ENCODE measurements around the gene KRTAP10-2.

Gene KRTAP10-2

GRCh38 chr21:44596068-44596725, 44.9 kb upstream of the KRTAP10-2 start:
- H3K36me3 ChIP-seq (ENCODE audit: low read depth), result no peaks in the 10 kb centered on the region
- TF ChIP-seq CTCF (IDR thresholded peaks at IDR 0.05; ENCODE audit: poor library complexity, severe bottlenecking), result no peak
- no peak overlapping the region for H3K4me3 ChIP-seq (ENCODE audit: severe bottlenecking)
- DNase-seq (ENCODE audit: low spot score) (peak; percentile 38), ATAC-seq (ENCODE audit: low read depth) (peak; percentile 84)
- H3K27ac ChIP-seq (ENCODE audit: poor library complexity, severe bottlenecking), result no peak overlapping the region
- H3K4me1 ChIP-seq (ENCODE audit: insufficient read depth, poor library complexity, severe bottlenecking), result no peaks in the 10 kb centered on the region
- no peaks in the 10 kb centered on the region for H3K9me3 ChIP-seq (ENCODE audit: severe bottlenecking)
- H3K27me3 ChIP-seq (ENCODE audit: insufficient read depth, poor library complexity, severe bottlenecking), result no peaks in the 10 kb centered on the region

- no peaks in the 10 kb centered on the region for H3K27me3 ChIP-seq (ENCODE audit: insufficient read depth, poor library complexity, severe bottlenecking)
These were observed 44.2 kb upstream of the KRTAP10-2 start for GRCh38 chr21:44595524-44595923.

DNA sequence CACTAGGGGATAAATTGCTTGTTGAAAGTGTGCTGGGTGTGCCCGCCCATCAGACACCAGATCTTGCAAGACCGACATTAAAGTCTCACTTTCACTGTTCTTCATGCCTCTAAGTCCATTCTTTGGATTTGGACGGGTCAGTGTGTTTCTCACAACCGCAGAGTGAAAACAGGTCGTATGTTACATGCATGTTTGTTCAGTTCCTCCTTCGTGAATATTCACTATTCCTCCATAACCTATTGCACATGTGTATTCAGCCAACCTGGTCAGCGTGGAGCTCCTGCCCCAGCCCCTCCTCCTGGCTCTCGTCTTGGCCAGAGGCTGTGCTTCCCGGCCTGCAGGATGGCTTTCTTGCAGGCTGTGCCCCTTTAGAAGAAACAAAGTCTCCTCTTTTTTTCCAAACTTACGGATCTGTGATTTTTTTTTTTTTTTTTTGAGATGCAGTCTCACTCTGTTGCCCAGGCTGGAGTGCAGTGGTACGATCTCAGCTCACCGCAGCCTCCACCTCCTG, 43.2 kb upstream of the KRTAP10-2 start:
- Histone ChIP-seq H3K27ac (ENCODE audit: poor library complexity, severe bottlenecking) (no peak overlapping the region), H3K27me3 (ENCODE audit: insufficient read depth, poor library complexity, severe bottlenecking) (no peaks in the 10 kb centered on the region), H3K9me3 (ENCODE audit: severe bottlenecking) (no peaks in the 10 kb centered on the region), H3K4me1 (ENCODE audit: insufficient read depth, poor library complexity, severe bottlenecking) (no peaks in the 10 kb centered on the region), H3K4me3 (ENCODE audit: severe bottlenecking) (no peak overlapping the region), H3K36me3 (ENCODE audit: low read depth) (no peaks in the 10 kb centered on the region)
- no peak for TF ChIP-seq CTCF (IDR thresholded peaks at IDR 0.05; ENCODE audit: poor library complexity, severe bottlenecking)
- DNase-seq (ENCODE audit: low spot score) (no peak), ATAC-seq (ENCODE audit: low read depth) (no peak)

More at GRCh38 chr21:44595524-44595923, 44.2 kb upstream of the KRTAP10-2 start:
- Histone ChIP-seq H3K27ac (ENCODE audit: poor library complexity, severe bottlenecking) (no peak overlapping the region), H3K4me1 (ENCODE audit: insufficient read depth, poor library complexity, severe bottlenecking) (no peaks in the 10 kb centered on the region), H3K36me3 (ENCODE audit: low read depth) (no peaks in the 10 kb centered on the region), H3K9me3 (ENCODE audit: severe bottlenecking) (no peaks in the 10 kb centered on the region), H3K4me3 (ENCODE audit: severe bottlenecking) (no peak overlapping the region)
- no peak for TF ChIP-seq CTCF (IDR thresholded peaks at IDR 0.05; ENCODE audit: poor library complexity, severe bottlenecking)
- DNase-seq (ENCODE audit: low spot score), result no peak
- no peak for ATAC-seq (ENCODE audit: low read depth)

DNA sequence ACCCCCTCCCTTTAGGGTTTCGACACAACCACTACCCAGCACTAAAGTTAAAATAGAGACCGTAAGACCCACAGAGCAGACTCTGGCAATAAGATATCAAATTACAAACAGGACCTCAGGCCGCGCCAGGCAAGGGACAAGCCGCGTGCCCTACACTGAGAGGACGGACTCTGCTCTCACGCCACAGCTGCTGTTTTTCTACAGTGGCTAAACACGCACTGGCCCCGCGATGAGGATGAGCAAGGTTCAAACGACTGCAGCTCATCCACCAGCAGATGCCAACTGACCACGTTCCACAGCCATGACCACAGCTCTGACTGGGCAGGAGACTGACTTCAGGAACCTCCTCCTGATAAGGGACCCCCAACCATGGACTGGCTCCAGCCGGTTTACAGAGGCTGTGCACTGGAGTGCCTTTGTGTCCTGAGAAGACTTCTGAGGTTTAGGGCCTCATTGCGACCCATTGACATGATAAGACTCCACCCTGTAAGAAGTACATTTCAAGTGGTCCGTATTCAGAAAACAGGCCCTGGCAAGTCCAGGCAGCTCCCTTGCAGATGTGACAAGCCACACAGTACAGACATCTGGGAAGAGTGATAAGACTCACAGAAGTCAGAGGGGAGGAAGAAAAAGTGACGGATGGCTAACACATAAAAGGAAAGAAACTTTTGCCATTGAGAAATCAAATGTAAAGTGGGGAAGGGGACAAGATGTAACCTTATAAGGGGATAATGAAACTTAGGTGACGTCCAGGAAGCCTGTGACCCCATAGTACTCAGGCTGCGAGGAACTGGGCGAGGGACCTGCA, 42.5 kb upstream of the KRTAP10-2 start:
- no peak overlapping the region for H3K27ac ChIP-seq (ENCODE audit: poor library complexity, severe bottlenecking)
- no peaks in the 10 kb centered on the region for H3K27me3 ChIP-seq (ENCODE audit: insufficient read depth, poor library complexity, severe bottlenecking)
- ATAC-seq (ENCODE audit: low read depth) (no peak), DNase-seq (ENCODE audit: low spot score) (no peak)
- no peak for TF ChIP-seq CTCF (IDR thresholded peaks at IDR 0.05; ENCODE audit: poor library complexity, severe bottlenecking)
- no peak overlapping the region for H3K4me3 ChIP-seq (ENCODE audit: severe bottlenecking)
- H3K9me3 ChIP-seq (ENCODE audit: severe bottlenecking), result no peaks in the 10 kb centered on the region
- H3K36me3 ChIP-seq (ENCODE audit: low read depth), result no peaks in the 10 kb centered on the region
- H3K4me1 ChIP-seq (ENCODE audit: insufficient read depth, poor library complexity, severe bottlenecking), result no peaks in the 10 kb centered on the region

All from RWPE2 (cell line).